HG03520 (cell line): ENCODE data around the gene LY6G6D.

Experiments
- ATAC-seq: cut with Tn5 transposase; IDR thresholded peaks from one replicate; pipeline ENCODE4 v1.9.1; 2021; ENCODE audit warnings: mild to moderate bottlenecking, moderate library complexity; ENCODE audit not compliant: unreplicated experiment

Gene LY6G6D

GRCh38 chr6:31715022-31715958 lies at the start of gene LY6G6D:
Gene LY6G6D, plus strand, starts transcription at chr6:31715348. Its CDS starts 8 bp downstream, at chr6:31715356.
- ATAC-seq, result no peak

GRCh38 chr6:31665501-31666336 lies 49.4 kb upstream of the LY6G6D start, which contains the start of gene CSNK2B:
Gene CSNK2B, plus strand, starts transcription at chr6:31666080. Its CDS starts 752 bp downstream, at chr6:31666832.
- ATAC-seq, result peak; percentile 72

- ATAC-seq, result no peak
These were observed 48.7 kb upstream of the LY6G6D start for GRCh38 chr6:31666337-31666965.

- no peak for ATAC-seq
These were observed 45.5 kb upstream of the LY6G6D start, which contains the start of gene LY6G5B for GRCh38 chr6:31669676-31670075. Gene LY6G5B, plus strand, starts transcription at chr6:31669976. Its CDS starts 975 bp downstream, at chr6:31670951.

- no peak for ATAC-seq
These were observed 38.7 kb upstream of the LY6G6D start for GRCh38 chr6:31676322-31676903.

- ATAC-seq, result no peak
These were observed 38.2 kb upstream of the LY6G6D start for GRCh38 chr6:31676904-31677303.

GRCh38 chr6:31677955-31678354 lies 37.2 kb upstream of the LY6G6D start:
- no peak for ATAC-seq

GRCh38 chr6:31680226-31681134 lies 34.7 kb upstream of the LY6G6D start, which contains the start of gene LY6G5C:
Gene LY6G5C, minus strand, starts transcription at chr6:31681067. Its CDS starts 694 bp downstream, at chr6:31680373.
- ATAC-seq, result no peak

GRCh38 chr6:31681135-31681671 lies 33.9 kb upstream of the LY6G6D start:
- ATAC-seq, result no peak

GRCh38 chr6:31683591-31683990 lies 31.6 kb upstream of the LY6G6D start:
- ATAC-seq, result no peak

- no peak for ATAC-seq
These were observed 28.7 kb upstream of the LY6G6D start for GRCh38 chr6:31686483-31686882.

- no peak for ATAC-seq
These were observed 27.8 kb upstream of the LY6G6D start for GRCh38 chr6:31687321-31687720.

GRCh38 chr6:31687860-31688693 lies 27.1 kb upstream of the LY6G6D start:
- no peak for ATAC-seq

- no peak for ATAC-seq
These were observed 25.7 kb upstream of the LY6G6D start for GRCh38 chr6:31689249-31690110.

- ATAC-seq, result no peak
These were observed 24.7 kb upstream of the LY6G6D start for GRCh38 chr6:31690231-31691077.

GRCh38 chr6:31691078-31691463 lies 24.1 kb upstream of the LY6G6D start:
- no peak for ATAC-seq
